Neural cell (in vitro differentiated cells): Measurements from ENCODE around the gene PRAC1. TPM values are rescaled to one million over a fixed set of nuclear protein-coding genes. Genes with fewer than 3 reads are reported as not detected.

Source experiments
- H2AFZ ChIP-seq: fragments of 200-600, 300-800 bp; sonication (generic), shearing (Covaris generic); 2 replicates; pipeline ENCODE4 v1.6.0; 2014; ENCODE audit warnings: low read depth, mild to moderate bottlenecking, antibody characterized with exemption, low read length, moderate library complexity
- H3F3A ChIP-seq: fragments of 200-600 bp; shearing (Covaris generic); 2 replicates; pipeline ENCODE4 v1.6.1; 2016; ENCODE audit warnings: mild to moderate bottlenecking, moderate library complexity, mixed read lengths, antibody characterized with exemption, low read length; ENCODE audit not compliant: insufficient read depth, poor library complexity, severe bottlenecking
- H3K27ac ChIP-seq: fragments of 200-600, 300-800 bp; sonication (generic), shearing (Covaris generic); 2 replicates; pipeline ENCODE4 v1.5.1; 2014; ENCODE audit warnings: mild to moderate bottlenecking, low read length, moderate library complexity
- H3K27me3 ChIP-seq: fragments of 300-800, 200-600 bp; sonication (generic), shearing (Covaris generic); 2 replicates; pipeline ENCODE4 v1.6.0; 2014; ENCODE audit warnings: mild to moderate bottlenecking, low read depth, low read length, moderate library complexity; ENCODE audit not compliant: insufficient read depth
- H3K36me3 ChIP-seq: fragments of 300-800, 200-600 bp; sonication (generic), shearing (Covaris generic); 2 replicates; pipeline ENCODE4 v1.5.1; 2014; ENCODE audit warnings: mild to moderate bottlenecking, antibody characterized with exemption, low read length, moderate library complexity; ENCODE audit not compliant: insufficient read depth
- H3K4me2 ChIP-seq: fragments of 300-800, 200-600 bp; sonication (generic), shearing (Covaris generic); 2 replicates; pipeline ENCODE4 v1.6.0; 2014; ENCODE audit warnings: mild to moderate bottlenecking, low read length
- H3K4me3 ChIP-seq: fragments of 300-800, 200-600 bp; sonication (generic), shearing (Covaris generic); 2 replicates; pipeline ENCODE4 v1.5.1; 2014; ENCODE audit warnings: mild to moderate bottlenecking, low read length, moderate library complexity
- H3K79me2 ChIP-seq: fragments of 200-600 bp; shearing (Covaris generic); replicated peaks from 2 replicates; pipeline ENCODE4 v1.6.0; 2014; ENCODE audit warnings: mild to moderate bottlenecking, low read length, moderate library complexity; ENCODE audit not compliant: insufficient read depth
- H3K9ac ChIP-seq: fragments of 300-800, 200-600 bp; sonication (generic), shearing (Covaris generic); 2 replicates; pipeline ENCODE4 v1.6.1; 2016; ENCODE audit warnings: mild to moderate bottlenecking, low read length, mixed read lengths
- H3K9me2 ChIP-seq: fragments of 200-600 bp; shearing (Covaris generic); 2 replicates; pipeline ENCODE4 v1.6.1; 2016; ENCODE audit warnings: mild to moderate bottlenecking, low read length, mixed read lengths; ENCODE audit not compliant: insufficient read depth
- H3K9me3 ChIP-seq: fragments of 200-600, 300-800 bp; sonication (generic), shearing (Covaris generic); 2 replicates; pipeline ENCODE4 v1.6.1; 2016; ENCODE audit warnings: mild to moderate bottlenecking, mixed run types, low read length, moderate library complexity, mixed read lengths
- H4K20me1 ChIP-seq: fragments of 200-600 bp; shearing (Covaris generic); 2 replicates; pipeline ENCODE4 v1.6.1; 2016; ENCODE audit warnings: mild to moderate bottlenecking, mixed run types; ENCODE audit not compliant: insufficient read depth
- MXI1 ChIP-seq: fragments of 450-650 bp; conservative IDR thresholded peaks from 2 replicates; pipeline ENCODE4 v1.6.1; 2014; ENCODE audit warnings: antibody characterized with exemption, mild to moderate bottlenecking; ENCODE audit not compliant: poor library complexity, severe bottlenecking
- REST ChIP-seq: IDR thresholded peaks from 2 replicates; pipeline ENCODE4 v1.6.1; 2012; ENCODE audit warnings: borderline replicate concordance
- SMC3 ChIP-seq: fragments of 450-650 bp; conservative IDR thresholded peaks from 2 replicates; pipeline ENCODE4 v1.6.1; 2014; ENCODE audit warnings: antibody characterized with exemption, mild to moderate bottlenecking, moderate library complexity; ENCODE audit not compliant: poor library complexity
- TAF1 ChIP-seq: IDR thresholded peaks from 2 replicates; pipeline ENCODE4 v1.6.1; 2012; ENCODE audit warnings: low read depth
- polyA plus RNA-seq: library from polyadenylated mRNA; depleted of rRNA; stranded (reverse); fragments of >200 nt; gene quantifications from 2 replicates; pipeline ENCODE4 v1.2.3, GENCODE V29; 2014

Gene PRAC1
- polyA plus RNA-seq, 1 donor from 2014 or later: not detected

- H3K79me2 ChIP-seq: no peaks in the 10 kb centered on the region
- H2AFZ ChIP-seq: no peak overlapping the region
- H3K9me3 ChIP-seq: peaks cover 4% of the 10 kb centered on the region
- no peaks in the 10 kb centered on the region for H3K36me3 ChIP-seq
- no peaks in the 10 kb centered on the region for H4K20me1 ChIP-seq
- no peak overlapping the region for H3K4me3 ChIP-seq
- H3K9me2 ChIP-seq: no peaks in the 10 kb centered on the region
- no peak overlapping the region for H3K27ac ChIP-seq
- H3F3A ChIP-seq: no peaks in the 10 kb centered on the region
- no peak overlapping the region for H3K4me2 ChIP-seq
- H3K27me3 ChIP-seq: peaks cover 99% of the 10 kb centered on the region
- no peak overlapping the region for H3K9ac ChIP-seq
- TF ChIP-seq MXI1 (no peak), REST (no peak), SMC3 (no peak)
These were observed 18.2 kb upstream of the PRAC1 start for GRCh38 chr17:48740537-48740936.

- H3K27ac ChIP-seq: no peak overlapping the region
- H3K79me2 ChIP-seq: no peaks in the 10 kb centered on the region
- TF ChIP-seq TAF1: no peak
- no peak for TF ChIP-seq SMC3
- TF ChIP-seq MXI1: no peak
- H3K27me3 ChIP-seq: peaks cover 99% of the 10 kb centered on the region
- no peak overlapping the region for H3K4me2 ChIP-seq
- no peak overlapping the region for H3K4me3 ChIP-seq
- no peak overlapping the region for H2AFZ ChIP-seq
- no peak overlapping the region for H3K9ac ChIP-seq
- no peaks in the 10 kb centered on the region for H3K36me3 ChIP-seq
- H3K9me3 ChIP-seq: peaks cover 4% of the 10 kb centered on the region
- no peaks in the 10 kb centered on the region for H3K9me2 ChIP-seq
- H3F3A ChIP-seq: no peaks in the 10 kb centered on the region
- H4K20me1 ChIP-seq: no peaks in the 10 kb centered on the region
These were observed 16.6 kb upstream of the PRAC1 start for GRCh38 chr17:48738803-48739526.

GRCh38 chr17:48738424-48738802 is 16.1 kb upstream of the PRAC1 start:
- Histone ChIP-seq H3K9me3 (peaks cover 4% of the 10 kb centered on the region), H3K27ac (no peak overlapping the region), H3K4me3 (no peak overlapping the region), H3K9me2 (no peaks in the 10 kb centered on the region), H3K4me2 (no peak overlapping the region), H3F3A (no peaks in the 10 kb centered on the region), H3K27me3 (peaks cover 99% of the 10 kb centered on the region), H2AFZ (no peak overlapping the region), H3K9ac (no peak overlapping the region), H3K79me2 (no peaks in the 10 kb centered on the region), H4K20me1 (no peaks in the 10 kb centered on the region), H3K36me3 (no peaks in the 10 kb centered on the region)
- no peak for TF ChIP-seq REST
